ENCODE measurements around the gene C1QTNF8.
"Not testable (repeated sequence)": the region's sequence is repeated elsewhere in the genome, so short reads cannot be mapped to it uniquely, and the experiment has no call there.

C1QTNF8 gene

GRCh38 chr16:1097156-1097555 is 1.1 kb upstream of the C1QTNF8 start:
- H3K4me3 ChIP-seq (ENCODE audit: low read depth in 1 of 2, low read length in 2 of 2), result no peak overlapping the region
- H3K27me3 ChIP-seq (ENCODE audit: low read depth, low read length), result no peaks in the 10 kb centered on the region
- no peaks in the 10 kb centered on the region for H3K9me3 ChIP-seq (ENCODE audit: control insufficient read depth in 1 of 2, low read length in 2 of 2)
- H3K27ac ChIP-seq (ENCODE audit: low read length), result no peak overlapping the region
- H3K4me1 ChIP-seq (ENCODE audit: control insufficient read depth in 1 of 2, insufficient read depth in 2 of 2, low read length in 2 of 2), result no peaks in the 10 kb centered on the region
- H3K36me3 ChIP-seq (ENCODE audit: control insufficient read depth in 1 of 2, insufficient read depth in 2 of 2, low read length in 2 of 2), result no peaks in the 10 kb centered on the region

- Histone ChIP-seq H3K9me3 (ENCODE audit: control insufficient read depth in 1 of 2, low read length in 2 of 2) (no peaks in the 10 kb centered on the region), H3K4me3 (ENCODE audit: low read depth in 1 of 2, low read length in 2 of 2) (no peak overlapping the region), H3K27ac (ENCODE audit: low read length) (no peak overlapping the region), H3K27me3 (ENCODE audit: low read depth, low read length) (no peaks in the 10 kb centered on the region), H3K4me1 (ENCODE audit: control insufficient read depth in 1 of 2, insufficient read depth in 2 of 2, low read length in 2 of 2) (no peaks in the 10 kb centered on the region), H3K36me3 (ENCODE audit: control insufficient read depth in 1 of 2, insufficient read depth in 2 of 2, low read length in 2 of 2) (no peaks in the 10 kb centered on the region)
Measured at GRCh38 chr16:1095450-1096168, 435 bp downstream of the C1QTNF8 start.

GRCh38 chr16:1094601-1095449 is 1.2 kb downstream of the C1QTNF8 start:
- H3K36me3 ChIP-seq (ENCODE audit: control insufficient read depth in 1 of 2, insufficient read depth in 2 of 2, low read length in 2 of 2), result no peaks in the 10 kb centered on the region
- no peak overlapping the region for H3K4me3 ChIP-seq (ENCODE audit: low read depth in 1 of 2, low read length in 2 of 2)
- H3K27ac ChIP-seq (ENCODE audit: low read length), result no peak overlapping the region
- H3K9me3 ChIP-seq (ENCODE audit: control insufficient read depth in 1 of 2, low read length in 2 of 2), result no peaks in the 10 kb centered on the region
- H3K4me1 ChIP-seq (ENCODE audit: control insufficient read depth in 1 of 2, insufficient read depth in 2 of 2, low read length in 2 of 2), result peaks cover 0 to 6% of the 10 kb centered on the region in 2 donors
- H3K27me3 ChIP-seq (ENCODE audit: low read depth, low read length), result no peaks in the 10 kb centered on the region

- no peak overlapping the region for H3K4me3 ChIP-seq (ENCODE audit: low read depth in 1 of 2, low read length in 2 of 2)
- peaks cover 0 to 13% of the 10 kb centered on the region in 2 donors for H3K4me1 ChIP-seq (ENCODE audit: control insufficient read depth in 1 of 2, insufficient read depth in 2 of 2, low read length in 2 of 2)
- H3K36me3 ChIP-seq (ENCODE audit: control insufficient read depth in 1 of 2, insufficient read depth in 2 of 2, low read length in 2 of 2), result no peaks in the 10 kb centered on the region
- H3K27ac ChIP-seq (ENCODE audit: low read length), result no peak overlapping the region
- H3K9me3 ChIP-seq (ENCODE audit: control insufficient read depth in 1 of 2, low read length in 2 of 2), result no peaks in the 10 kb centered on the region
- H3K27me3 ChIP-seq (ENCODE audit: low read depth, low read length), result no peaks in the 10 kb centered on the region
Measured at GRCh38 chr16:1094124-1094479, 1.9 kb downstream of the C1QTNF8 start.

DNA sequence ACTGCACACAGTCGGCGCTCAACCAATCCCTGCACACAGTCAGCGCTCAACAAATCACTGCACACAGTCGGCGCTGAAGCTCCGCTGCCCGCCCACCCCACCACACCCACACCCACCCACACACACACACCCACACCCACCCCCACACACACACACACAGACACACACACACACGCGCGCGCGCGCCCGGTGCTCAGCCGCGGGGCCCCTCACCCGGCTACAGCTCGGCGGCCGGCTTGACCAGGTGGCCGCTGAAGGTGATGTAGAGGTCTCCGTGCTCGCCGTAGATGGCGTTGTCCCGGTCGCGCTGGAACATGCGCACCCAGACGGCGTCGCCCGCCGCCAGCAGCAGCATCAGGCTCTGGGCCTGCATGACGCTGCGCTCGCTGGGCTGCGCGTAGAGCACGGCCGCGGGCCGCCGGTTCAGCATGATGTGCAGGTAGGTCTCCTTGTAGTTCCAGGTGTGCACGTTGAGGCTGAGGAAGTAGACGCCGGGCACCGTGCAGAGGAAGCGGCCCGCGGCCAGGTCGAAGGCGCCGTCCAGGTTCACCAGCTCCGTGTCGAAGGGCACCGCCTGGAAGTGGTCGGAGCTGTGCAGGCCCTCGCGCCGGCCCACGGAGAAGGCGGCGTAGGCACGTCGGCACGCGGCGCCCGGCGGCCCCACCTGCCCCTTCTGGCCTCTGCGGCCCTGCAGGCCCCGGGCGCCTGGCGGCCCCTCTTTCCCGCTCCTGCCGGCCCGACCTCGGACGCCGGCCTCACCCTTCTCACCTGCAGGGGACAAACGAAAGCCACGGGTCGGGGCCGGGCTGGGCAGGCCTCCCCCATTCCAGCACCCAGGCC is 2.5 kb downstream of the C1QTNF8 start:
- Histone ChIP-seq H3K27me3 (ENCODE audit: low read depth, low read length) (no peaks in the 10 kb centered on the region), H3K36me3 (ENCODE audit: control insufficient read depth in 1 of 2, insufficient read depth in 2 of 2, low read length in 2 of 2) (no peaks in the 10 kb centered on the region), H3K4me3 (ENCODE audit: low read depth in 1 of 2, low read length in 2 of 2) (no peak overlapping the region)

DNA sequence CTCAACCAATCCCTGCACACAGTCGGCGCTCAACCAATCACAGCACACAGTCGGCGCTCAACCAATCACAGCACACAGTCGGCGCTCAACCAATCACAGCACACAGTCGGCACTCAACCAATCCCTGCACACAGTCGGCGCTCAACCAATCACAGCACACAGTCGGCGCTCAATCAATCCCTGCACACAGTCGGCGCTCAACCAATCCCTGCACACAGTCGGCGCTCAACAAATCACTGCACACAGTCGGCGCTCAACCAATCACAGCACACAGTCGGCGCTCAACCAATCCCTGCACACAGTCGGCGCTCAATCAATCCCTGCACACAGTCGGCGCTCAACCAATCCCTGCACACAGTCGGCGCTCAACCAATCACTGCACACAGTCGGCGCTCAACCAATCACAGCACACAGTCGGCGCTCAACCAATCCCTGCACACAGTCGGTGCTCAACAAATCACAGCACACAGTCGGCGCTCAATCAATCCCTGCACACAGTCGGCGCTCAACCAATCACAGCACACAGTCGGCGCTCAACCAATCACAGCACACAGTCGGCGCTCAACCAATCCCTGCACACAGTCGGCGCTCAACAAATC is 3.3 kb downstream of the C1QTNF8 start:
- H3K27me3 ChIP-seq (ENCODE audit: low read depth, low read length); H3K36me3 ChIP-seq (ENCODE audit: control insufficient read depth in 1 of 2, insufficient read depth in 2 of 2, low read length in 2 of 2); H3K27ac ChIP-seq (ENCODE audit: low read length); H3K9me3 ChIP-seq (ENCODE audit: control insufficient read depth in 1 of 2, low read length in 2 of 2); H3K4me3 ChIP-seq (ENCODE audit: low read depth in 1 of 2, low read length in 2 of 2): not testable (repeated sequence)
- peaks cover 0 to 13% of the 10 kb centered on the region in 2 donors for H3K4me1 ChIP-seq (ENCODE audit: control insufficient read depth in 1 of 2, insufficient read depth in 2 of 2, low read length in 2 of 2)

More for the DNA sequence above, 2.5 kb downstream of the C1QTNF8 start:
- Histone ChIP-seq H3K4me1 (ENCODE audit: control insufficient read depth in 1 of 2, insufficient read depth in 2 of 2, low read length in 2 of 2) (peaks cover 0 to 13% of the 10 kb centered on the region in 2 donors), H3K27ac (ENCODE audit: low read length) (no peak overlapping the region), H3K9me3 (ENCODE audit: control insufficient read depth in 1 of 2, low read length in 2 of 2) (no peaks in the 10 kb centered on the region)

DNA sequence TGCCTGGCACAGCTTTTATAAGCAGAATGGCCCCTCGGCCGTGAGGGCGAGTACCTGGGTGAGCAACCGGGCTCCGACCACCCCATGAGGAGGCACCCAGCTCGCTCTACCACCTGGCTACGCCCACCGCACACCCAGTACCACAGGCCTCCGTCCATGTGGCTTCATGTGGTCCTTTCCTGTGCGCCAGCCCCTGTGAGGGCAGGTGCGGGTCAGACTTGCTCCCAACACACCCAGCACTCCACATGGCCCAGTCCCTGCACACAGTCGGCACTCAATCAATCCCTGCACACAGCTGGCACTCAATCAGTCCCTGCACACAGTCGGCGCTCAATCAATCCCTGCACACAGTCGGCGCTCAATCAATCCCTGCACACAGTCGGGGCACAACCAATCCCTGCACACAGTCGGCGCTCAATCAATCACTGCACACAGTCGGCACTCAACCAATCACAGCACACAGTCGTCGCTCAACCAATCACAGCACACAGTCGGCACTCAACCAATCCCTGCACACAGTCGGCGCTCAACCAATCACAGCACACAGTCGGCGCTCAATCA is 4.0 kb downstream of the C1QTNF8 start:
- no peaks in the 10 kb centered on the region for H3K9me3 ChIP-seq (ENCODE audit: control insufficient read depth in 1 of 2, low read length in 2 of 2)
- no peak overlapping the region for H3K4me3 ChIP-seq (ENCODE audit: low read depth in 1 of 2, low read length in 2 of 2)
- no peaks in the 10 kb centered on the region for H3K36me3 ChIP-seq (ENCODE audit: control insufficient read depth in 1 of 2, insufficient read depth in 2 of 2, low read length in 2 of 2)
- peaks cover 0 to 13% of the 10 kb centered on the region in 2 donors for H3K4me1 ChIP-seq (ENCODE audit: control insufficient read depth in 1 of 2, insufficient read depth in 2 of 2, low read length in 2 of 2)
- H3K27ac ChIP-seq (ENCODE audit: low read length), result no peak overlapping the region
- H3K27me3 ChIP-seq (ENCODE audit: low read depth, low read length), result no peaks in the 10 kb centered on the region

DNA sequence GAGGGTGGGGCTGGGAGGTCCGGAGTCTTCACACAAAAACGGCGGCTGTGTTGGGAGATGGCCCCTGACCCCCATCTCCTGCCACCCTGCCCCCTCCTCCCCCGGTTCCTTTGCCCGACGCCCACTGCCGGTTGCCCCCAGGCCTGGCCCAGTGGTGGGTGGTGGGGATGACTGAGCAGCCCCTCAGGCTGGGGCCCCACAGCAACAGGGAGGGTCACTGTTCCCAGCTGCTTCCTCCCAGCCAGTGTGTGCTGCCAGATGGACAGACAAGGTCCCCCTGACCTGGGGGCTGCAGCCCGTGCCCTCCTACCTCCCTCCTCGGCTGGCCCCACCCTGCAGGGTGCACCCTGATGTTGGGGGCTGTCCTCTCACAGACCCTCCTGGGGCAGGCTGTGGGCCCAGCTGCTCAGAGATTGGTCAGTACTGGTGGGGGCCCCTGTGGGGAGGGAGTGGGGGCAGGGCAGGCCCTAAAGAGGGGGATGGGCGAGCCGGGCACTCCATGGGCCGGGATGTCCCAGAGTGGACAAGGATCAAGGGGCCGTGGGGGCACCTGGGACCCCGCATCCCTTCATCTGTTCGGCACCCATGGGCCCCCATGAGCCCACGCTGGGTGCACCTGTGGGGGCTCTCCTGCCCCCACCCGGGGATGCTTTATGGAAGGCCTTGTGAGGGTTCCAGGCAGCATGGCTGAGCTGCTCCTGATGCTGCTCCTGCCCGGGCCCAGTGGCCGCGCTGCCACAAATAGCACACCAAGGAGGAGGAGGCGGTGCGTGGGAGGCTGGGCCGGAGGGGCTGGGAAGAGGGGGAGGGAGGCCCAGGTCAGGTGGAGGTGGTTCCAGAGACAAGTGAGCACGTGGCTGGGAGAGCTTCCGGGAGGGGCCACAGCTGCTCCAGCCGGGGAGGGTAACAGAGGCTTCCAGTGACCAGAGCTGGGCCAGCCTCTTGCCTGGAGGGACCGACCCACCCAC is 5.1 kb downstream of the C1QTNF8 start:
- Histone ChIP-seq H3K27me3 (ENCODE audit: low read depth, low read length) (no peaks in the 10 kb centered on the region), H3K9me3 (ENCODE audit: control insufficient read depth in 1 of 2, low read length in 2 of 2) (peaks cover 0 to 6% of the 10 kb centered on the region in 2 donors), H3K4me1 (ENCODE audit: control insufficient read depth in 1 of 2, insufficient read depth in 2 of 2, low read length in 2 of 2) (peaks cover 0 to 13% of the 10 kb centered on the region in 2 donors), H3K4me3 (ENCODE audit: low read depth in 1 of 2, low read length in 2 of 2) (no peak overlapping the region), H3K27ac (ENCODE audit: low read length) (no peak overlapping the region), H3K36me3 (ENCODE audit: control insufficient read depth in 1 of 2, insufficient read depth in 2 of 2, low read length in 2 of 2) (no peaks in the 10 kb centered on the region)

DNA sequence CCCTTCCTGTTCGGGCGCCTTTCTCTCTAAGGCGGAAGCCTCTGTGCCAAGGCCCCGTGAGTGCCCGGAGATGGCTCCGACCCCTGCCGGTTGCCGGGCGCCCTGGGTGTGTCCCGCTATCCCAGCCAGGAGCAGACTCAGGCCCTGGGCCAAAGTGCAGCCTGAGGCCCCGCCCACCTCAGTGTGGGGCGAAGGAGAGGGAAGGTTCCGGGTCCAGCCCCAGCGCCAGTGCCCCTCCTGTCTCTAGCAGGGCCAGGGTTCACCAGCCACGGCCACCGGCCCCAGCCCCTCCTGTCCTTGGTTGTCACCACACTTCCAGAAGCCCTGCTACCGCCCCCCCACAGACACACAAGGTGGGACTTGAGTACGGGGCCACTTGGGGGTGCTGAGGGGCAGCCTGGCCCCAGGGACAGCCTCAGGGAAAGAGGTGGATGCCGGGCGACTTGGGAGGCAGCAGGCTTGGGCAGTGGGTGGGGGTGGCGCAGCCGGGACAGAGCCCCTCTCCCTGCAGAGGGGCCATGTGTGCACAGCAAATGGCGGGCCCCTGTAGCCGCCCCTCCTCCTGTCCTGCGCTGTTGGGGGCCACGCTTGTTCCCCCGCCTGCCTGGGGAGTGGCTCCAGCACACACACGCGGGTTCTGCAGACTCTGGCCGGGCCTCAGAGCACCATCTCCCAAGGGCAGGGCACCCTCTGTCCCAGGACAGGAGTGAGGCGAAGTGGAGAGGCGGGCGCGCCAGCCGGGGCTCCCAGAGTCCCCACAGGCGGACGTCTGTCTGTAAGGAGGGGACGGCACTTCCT is 6.0 kb downstream of the C1QTNF8 start:
- peaks cover 0 to 15% of the 10 kb centered on the region in 2 donors for H3K9me3 ChIP-seq (ENCODE audit: control insufficient read depth in 1 of 2, low read length in 2 of 2)
- H3K27me3 ChIP-seq (ENCODE audit: low read depth, low read length), result no peaks in the 10 kb centered on the region
- H3K4me1 ChIP-seq (ENCODE audit: control insufficient read depth in 1 of 2, insufficient read depth in 2 of 2, low read length in 2 of 2), result peaks cover 0 to 13% of the 10 kb centered on the region in 2 donors
- H3K4me3 ChIP-seq (ENCODE audit: low read depth in 1 of 2, low read length in 2 of 2), result no peak overlapping the region
- H3K36me3 ChIP-seq (ENCODE audit: control insufficient read depth in 1 of 2, insufficient read depth in 2 of 2, low read length in 2 of 2), result no peaks in the 10 kb centered on the region
- H3K27ac ChIP-seq (ENCODE audit: low read length), result no peak overlapping the region
